NOMO-1 treated with DMSO at 0.1 percent for 48 hours (cell line): ENCODE measurements around the gene BPTF.
"Not testable (repeated sequence)": the region's sequence is repeated elsewhere in the genome, so short reads cannot be mapped to it uniquely, and the experiment has no call there.

ENCODE experiments used
- DNase-seq: peaks from one replicate; lab custom pipeline; 2025; ENCODE audit not compliant: unreplicated experiment; lab: John Stamatoyannopoulos, UW

The BPTF gene

GRCh38 chr17:67963145-67963572, 137.9 kb downstream of the BPTF start:
- DNase-seq = peak; percentile 56

- no peak for DNase-seq
These were observed 145.5 kb downstream of the BPTF start for GRCh38 chr17:67970783-67971182.

GRCh38 chr17:67974185-67974584, 148.9 kb downstream of the BPTF start:
- DNase-seq = no peak

- no peak for DNase-seq
These were observed 149.3 kb downstream of the BPTF start for GRCh38 chr17:67974598-67975066.

GRCh38 chr17:67976306-67976705, 151.0 kb downstream of the BPTF start:
- not testable (repeated sequence) for DNase-seq

- no peak for DNase-seq
These were observed 155.2 kb downstream of the BPTF start for GRCh38 chr17:67980456-67980855.

- DNase-seq = not testable (repeated sequence)
These were observed 155.6 kb downstream of the BPTF start for GRCh38 chr17:67980883-67981282.

- DNase-seq = no peak
These were observed 156.8 kb downstream of the BPTF start for GRCh38 chr17:67982034-67982640.

- DNase-seq = no peak
These were observed 157.5 kb downstream of the BPTF start for GRCh38 chr17:67982686-67983382.

- no peak for DNase-seq
These were observed 158.0 kb downstream of the BPTF start for GRCh38 chr17:67983383-67983688.

GRCh38 chr17:67990909-67991308, 165.6 kb downstream of the BPTF start:
- DNase-seq = no peak

GRCh38 chr17:67992548-67993152, 167.3 kb downstream of the BPTF start:
- no peak for DNase-seq

GRCh38 chr17:67993153-67993997, 168.1 kb downstream of the BPTF start:
- DNase-seq = peak; percentile 69

GRCh38 chr17:67993998-67994361, 168.7 kb downstream of the BPTF start:
- DNase-seq = peak; percentile 37

GRCh38 chr17:67994817-67995569, 169.7 kb downstream of the BPTF start:
- DNase-seq = no peak

GRCh38 chr17:67995570-67996263, 170.4 kb downstream of the BPTF start:
- no peak for DNase-seq

- DNase-seq = not testable (repeated sequence)
These were observed 171.2 kb downstream of the BPTF start, which contains the start of gene C17orf58 for GRCh38 chr17:67996301-67997171. TSS of gene C17orf58 (minus strand) at chr17:67996469. CDS start at chr17:67996198, 271 bp downstream.

GRCh38 chr17:67998466-67998865, 173.2 kb downstream of the BPTF start:
- DNase-seq = no peak

- no peak for DNase-seq
These were observed 174.1 kb downstream of the BPTF start for GRCh38 chr17:67999291-67999911.
